Fibroblast of lung (primary cell): ENCODE measurements around the gene CHGA. TPM values are rescaled to one million over a fixed set of nuclear protein-coding genes. Genes with fewer than 3 reads are reported as not detected.

Experiments
- DNase-seq, 2 donors: peaks; one replicate each; pipeline versions ENCODE4 v3.0.0 to v3.0.0-alpha.2; 2010; ENCODE audit warnings: low read depth in 2 of 2
- H2AFZ ChIP-seq: 2 replicates; pipeline ENCODE4 v1.5.1; 2012; ENCODE audit warnings: low read length, control low read depth, inconsistent platforms
- H3K27ac ChIP-seq: 2 replicates; pipeline ENCODE4 v1.5.1; 2011; ENCODE audit warnings: low read length, control low read depth; ENCODE audit not compliant: insufficient read depth
- H3K27me3 ChIP-seq: 2 replicates; pipeline ENCODE4 v1.5.1; 2011; ENCODE audit warnings: mild to moderate bottlenecking, low read length; ENCODE audit not compliant: control insufficient read depth, insufficient read depth
- H3K36me3 ChIP-seq: 2 replicates; pipeline ENCODE4 v1.5.1; 2011; ENCODE audit warnings: low read length; ENCODE audit not compliant: control insufficient read depth, insufficient read depth
- H3K4me1 ChIP-seq: 2 replicates; pipeline ENCODE4 v1.5.1; 2011; ENCODE audit warnings: low read length; ENCODE audit not compliant: control insufficient read depth, insufficient read depth; ENCODE audit errors: extremely low read depth
- H3K4me2 ChIP-seq: 2 replicates; pipeline ENCODE4 v1.5.1; 2011; ENCODE audit warnings: low read length, control low read depth; ENCODE audit not compliant: insufficient read depth; ENCODE audit errors: extremely low read depth
- H3K4me3 ChIP-seq, 4 experiments: fragments of 200-600 bp in 1 of 4; sonication (generic) in 1 of 4; replicated peaks in 1 of 4; 2 replicates each; pipeline ENCODE4 v1.5.1; 2011 to 2016; ENCODE audit warnings: low read length in 4 of 4, low read depth in 3 of 4, mild to moderate bottlenecking in 3 of 4, control low read depth in 2 of 4, inconsistent platforms in 1 of 4, mixed read lengths in 1 of 4; ENCODE audit not compliant: insufficient read depth in 1 of 4; ENCODE audit errors: control extremely low read depth in 1 of 4
- H3K79me2 ChIP-seq: 2 replicates; pipeline ENCODE4 v1.5.1; 2012; ENCODE audit warnings: mild to moderate bottlenecking, low read length, inconsistent platforms; ENCODE audit not compliant: control insufficient read depth, insufficient read depth
- H3K9ac ChIP-seq: 2 replicates; pipeline ENCODE4 v1.5.1; 2011; ENCODE audit warnings: mild to moderate bottlenecking, low read length, control low read depth; ENCODE audit not compliant: insufficient read depth
- H3K9me3 ChIP-seq: 2 replicates; pipeline ENCODE4 v1.5.1; 2012; ENCODE audit warnings: low read depth, low read length; ENCODE audit not compliant: control insufficient read depth, insufficient read depth
- H4K20me1 ChIP-seq: 2 replicates; pipeline ENCODE4 v1.5.1; 2011; ENCODE audit warnings: low read length; ENCODE audit not compliant: control insufficient read depth, insufficient read depth; ENCODE audit errors: extremely low read depth
- EZH2 ChIP-seq: IDR thresholded peaks from 2 replicates; pipeline ENCODE4 v1.5.1; 2012; ENCODE audit warnings: low read length, control low read depth, mild to moderate bottlenecking; ENCODE audit errors: missing control alignments
- polyA plus RNA-seq, 2 donors: library from polyadenylated mRNA; depleted of rRNA in 1 of 2; stranded (reverse) in 1 of 2; unstranded in 1 of 2; fragments of >200 nt; gene quantifications; 2 replicates each; pipeline ENCODE4 v1.2.1, GENCODE V29; 2011 to 2012; ENCODE audit warnings: missing spikeins in 1 of 2
- total RNA-seq: library from RNA; depleted of rRNA; stranded (reverse); fragments of >200 nt; gene quantifications from 2 replicates; pipeline ENCODE4 v1.2.1, GENCODE V29; 2014
- TF ChIP-seq, protein P1 (sequence below), 2 donors: IDR thresholded peaks in 1 of 2; conservative IDR thresholded peaks in 1 of 2; 1 replicate in 1 of 2; 2 replicates in 1 of 2; pipeline ENCODE4 v1.5.1; 2011 to 2012; ENCODE audit warnings: low read length in 2 of 2, control low read depth in 1 of 2, inconsistent platforms in 1 of 2, low read depth in 1 of 2, mild to moderate bottlenecking in 1 of 2

The CHGA gene
- total and polyA plus RNA-seq, 2 donors (not counting 1 experiment from before 2014, with no cell fraction given) = not detected

DNA sequence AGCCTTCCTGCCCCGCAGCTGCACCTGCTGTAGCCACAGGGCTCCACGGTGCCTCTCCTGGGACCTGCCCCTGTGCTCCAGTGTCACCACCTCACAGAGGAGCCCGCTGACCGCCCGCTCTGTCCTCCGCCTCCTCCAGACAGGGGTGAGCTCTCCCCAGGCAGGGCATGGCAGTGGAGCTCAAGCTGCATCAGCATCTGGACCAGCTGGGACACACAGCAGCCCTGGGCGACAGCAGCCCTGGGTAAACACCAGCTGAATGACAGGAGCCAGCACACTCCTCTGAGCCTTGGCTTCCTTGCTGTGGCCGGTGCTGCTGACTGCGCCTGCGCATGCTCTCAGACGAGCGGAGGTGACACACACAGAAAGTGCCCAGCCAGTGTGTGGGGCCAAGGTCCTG, 22.0 kb downstream of the CHGA start:
- H3K27me3 ChIP-seq = no peaks in the 10 kb centered on the region
- H3K27ac ChIP-seq = no peak overlapping the region

DNA sequence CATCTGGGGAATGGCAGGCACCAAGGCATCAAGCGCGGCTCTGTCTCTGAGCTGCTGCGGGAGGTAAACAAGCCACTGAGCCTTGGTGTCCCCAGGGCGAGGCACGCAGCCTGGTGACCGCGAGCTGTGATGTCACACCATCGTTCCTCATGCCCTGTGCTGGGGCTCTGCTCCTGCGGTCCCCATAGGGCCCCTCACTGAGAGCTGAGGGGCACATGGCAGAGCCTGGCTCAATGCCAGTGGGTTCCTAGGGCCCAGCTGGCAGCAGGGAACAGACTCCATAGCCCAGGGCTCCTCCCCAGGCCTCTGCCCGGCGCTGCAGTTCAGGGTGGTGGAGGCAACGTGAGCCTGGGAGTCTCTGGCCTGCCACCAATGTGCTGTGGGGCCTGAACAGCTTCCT, 22.6 kb downstream of the CHGA start:
- no peaks in the 10 kb centered on the region for H3K27me3 ChIP-seq
- no peak overlapping the region for H3K27ac ChIP-seq
- no peaks in the 10 kb centered on the region for H4K20me1 ChIP-seq
- no peak overlapping the region for H3K4me3 ChIP-seq
- no peaks in the 10 kb centered on the region for H3K9me3 ChIP-seq
- DNase-seq = no peak
- no peak overlapping the region for H3K9ac ChIP-seq
- H3K36me3 ChIP-seq = no peaks in the 10 kb centered on the region
- no peaks in the 10 kb centered on the region for H3K79me2 ChIP-seq
- H3K4me1 ChIP-seq = no peaks in the 10 kb centered on the region
- H3K4me2 ChIP-seq = no peak overlapping the region
- TF ChIP-seq, protein P1, sequence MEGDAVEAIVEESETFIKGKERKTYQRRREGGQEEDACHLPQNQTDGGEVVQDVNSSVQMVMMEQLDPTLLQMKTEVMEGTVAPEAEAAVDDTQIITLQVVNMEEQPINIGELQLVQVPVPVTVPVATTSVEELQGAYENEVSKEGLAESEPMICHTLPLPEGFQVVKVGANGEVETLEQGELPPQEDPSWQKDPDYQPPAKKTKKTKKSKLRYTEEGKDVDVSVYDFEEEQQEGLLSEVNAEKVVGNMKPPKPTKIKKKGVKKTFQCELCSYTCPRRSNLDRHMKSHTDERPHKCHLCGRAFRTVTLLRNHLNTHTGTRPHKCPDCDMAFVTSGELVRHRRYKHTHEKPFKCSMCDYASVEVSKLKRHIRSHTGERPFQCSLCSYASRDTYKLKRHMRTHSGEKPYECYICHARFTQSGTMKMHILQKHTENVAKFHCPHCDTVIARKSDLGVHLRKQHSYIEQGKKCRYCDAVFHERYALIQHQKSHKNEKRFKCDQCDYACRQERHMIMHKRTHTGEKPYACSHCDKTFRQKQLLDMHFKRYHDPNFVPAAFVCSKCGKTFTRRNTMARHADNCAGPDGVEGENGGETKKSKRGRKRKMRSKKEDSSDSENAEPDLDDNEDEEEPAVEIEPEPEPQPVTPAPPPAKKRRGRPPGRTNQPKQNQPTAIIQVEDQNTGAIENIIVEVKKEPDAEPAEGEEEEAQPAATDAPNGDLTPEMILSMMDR (conservative IDR thresholded peaks at IDR 0.05 in 1 of 2, IDR thresholded peaks at IDR 0.05 in 1 of 2; ENCODE audit: low read depth in 1 of 2, low read length in 2 of 2) = no peak
- TF ChIP-seq EZH2 = no peak
- H2AFZ ChIP-seq = no peak overlapping the region

More for the DNA sequence above, 22.0 kb downstream of the CHGA start:
- H3K4me2 ChIP-seq = no peak overlapping the region
- no peak for DNase-seq
- no peak overlapping the region for H3K9ac ChIP-seq
- H3K9me3 ChIP-seq = no peaks in the 10 kb centered on the region
- H3K4me3 ChIP-seq = no peak overlapping the region
- no peaks in the 10 kb centered on the region for H3K36me3 ChIP-seq
- no peak for TF ChIP-seq EZH2
- TF ChIP-seq, protein P1 (conservative IDR thresholded peaks at IDR 0.05 in 1 of 2, IDR thresholded peaks at IDR 0.05 in 1 of 2; ENCODE audit: low read depth in 1 of 2, low read length in 2 of 2) = no peak
- H3K4me1 ChIP-seq = no peaks in the 10 kb centered on the region
- no peaks in the 10 kb centered on the region for H4K20me1 ChIP-seq
- no peak overlapping the region for H2AFZ ChIP-seq
- no peaks in the 10 kb centered on the region for H3K79me2 ChIP-seq

DNA sequence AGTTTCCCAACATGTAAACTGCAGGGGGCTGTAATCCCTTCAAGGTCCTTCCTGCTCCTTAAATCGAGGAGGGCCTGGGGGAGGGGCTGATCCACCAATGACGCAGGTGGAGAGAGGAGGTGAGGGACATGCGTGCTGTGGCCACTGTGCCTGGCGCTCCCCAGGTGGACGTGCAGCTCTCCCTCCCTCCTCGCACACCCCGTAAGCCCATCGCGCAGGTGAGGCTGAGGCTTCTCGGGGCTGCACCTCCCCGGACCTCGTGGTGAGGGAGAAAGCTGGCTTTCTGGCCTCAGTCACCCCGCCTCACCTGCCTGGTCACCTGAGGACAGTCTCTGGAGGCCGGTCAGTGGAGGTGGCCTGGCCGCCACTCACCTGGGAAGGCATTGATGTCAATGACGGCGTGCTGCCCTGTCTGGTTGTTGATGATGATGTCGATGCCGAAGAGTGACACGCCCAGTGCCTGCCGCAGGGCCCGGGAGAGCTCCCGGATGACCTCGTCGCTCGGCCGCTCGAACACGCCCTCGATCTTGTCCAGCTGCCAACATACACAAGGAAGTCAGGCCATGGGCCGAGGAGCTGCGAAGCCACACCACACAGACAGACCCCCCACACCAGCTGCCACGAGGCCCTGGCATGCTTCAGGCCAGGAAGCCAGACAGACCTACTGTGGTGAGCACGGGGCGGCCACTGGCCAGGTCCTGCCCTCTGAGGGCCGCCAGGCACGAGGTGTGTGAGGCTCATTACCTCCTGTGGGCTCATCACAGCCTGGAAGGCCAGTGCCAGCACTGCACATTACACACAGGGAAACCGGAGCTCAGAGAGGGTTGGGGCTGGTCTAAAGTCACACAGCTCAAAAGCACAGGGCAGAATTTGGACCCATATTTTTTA, 23.3 kb downstream of the CHGA start:
- Histone ChIP-seq H3K79me2 (no peaks in the 10 kb centered on the region), H3K36me3 (no peaks in the 10 kb centered on the region), H3K27ac (no peak overlapping the region), H3K9ac (peak overlapping the region; percentile 16), H3K27me3 (no peaks in the 10 kb centered on the region), H4K20me1 (no peaks in the 10 kb centered on the region), H3K4me2 (no peak overlapping the region), H2AFZ (no peak overlapping the region), H3K4me3 (no peak overlapping the region), H3K4me1 (no peaks in the 10 kb centered on the region), H3K9me3 (no peaks in the 10 kb centered on the region)
- DNase-seq = peak; percentile 57 to 61
- TF ChIP-seq, protein P1 (conservative IDR thresholded peaks at IDR 0.05 in 1 of 2, IDR thresholded peaks at IDR 0.05 in 1 of 2; ENCODE audit: low read depth in 1 of 2, low read length in 2 of 2) = no peak
- TF ChIP-seq EZH2 = no peak
